ENCODE measurements around the gene SMG9.

SMG9 gene, protein sequence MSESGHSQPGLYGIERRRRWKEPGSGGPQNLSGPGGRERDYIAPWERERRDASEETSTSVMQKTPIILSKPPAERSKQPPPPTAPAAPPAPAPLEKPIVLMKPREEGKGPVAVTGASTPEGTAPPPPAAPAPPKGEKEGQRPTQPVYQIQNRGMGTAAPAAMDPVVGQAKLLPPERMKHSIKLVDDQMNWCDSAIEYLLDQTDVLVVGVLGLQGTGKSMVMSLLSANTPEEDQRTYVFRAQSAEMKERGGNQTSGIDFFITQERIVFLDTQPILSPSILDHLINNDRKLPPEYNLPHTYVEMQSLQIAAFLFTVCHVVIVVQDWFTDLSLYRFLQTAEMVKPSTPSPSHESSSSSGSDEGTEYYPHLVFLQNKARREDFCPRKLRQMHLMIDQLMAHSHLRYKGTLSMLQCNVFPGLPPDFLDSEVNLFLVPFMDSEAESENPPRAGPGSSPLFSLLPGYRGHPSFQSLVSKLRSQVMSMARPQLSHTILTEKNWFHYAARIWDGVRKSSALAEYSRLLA

DNA sequence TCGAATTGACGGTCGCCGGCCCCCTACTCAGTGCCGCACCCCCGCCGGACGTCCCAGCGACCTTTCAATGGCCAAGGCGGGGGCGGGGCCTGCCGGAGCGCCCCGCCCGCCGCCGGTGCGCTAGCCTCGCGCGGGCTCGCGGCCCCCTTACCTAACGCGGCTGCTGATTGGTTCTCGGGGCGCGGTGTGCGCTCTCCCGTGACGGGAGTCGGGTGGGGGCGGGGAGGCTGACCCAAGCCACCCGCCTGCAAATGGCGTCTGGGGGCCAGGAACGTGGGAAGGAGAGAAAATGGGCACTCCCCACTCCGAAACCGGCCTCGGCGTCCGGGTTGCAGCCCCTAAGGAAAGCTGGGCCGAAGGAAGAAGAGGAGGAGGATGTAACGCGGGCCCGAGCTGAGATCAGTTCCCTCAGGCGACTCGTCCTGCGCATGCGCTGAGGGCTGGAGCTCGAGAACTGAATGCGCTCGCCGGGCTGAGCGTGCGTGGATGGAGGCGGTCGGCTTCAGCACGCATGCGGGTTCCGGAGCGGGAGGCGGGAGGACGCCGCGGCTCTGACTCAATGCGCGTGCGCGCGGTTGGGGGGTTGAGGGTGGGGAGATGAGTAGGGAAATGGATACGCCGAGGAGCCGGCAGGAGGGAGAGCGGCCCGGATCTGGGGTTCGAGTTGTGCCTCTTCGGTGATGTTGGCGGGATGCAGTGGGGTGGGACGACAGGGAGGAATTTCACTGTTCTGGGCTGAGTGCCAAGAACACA lies at the start of gene SMG9:
SMG9 (minus strand) TSS at position 460 of the 753 bp plus-strand sequence. CDS start 4,221 bp downstream, outside the sequence.
- peak within 1 kb of the TSS; percentile 95 for H3K27ac ChIP-seq (ENCODE audit: low read depth, low read length)

DNA sequence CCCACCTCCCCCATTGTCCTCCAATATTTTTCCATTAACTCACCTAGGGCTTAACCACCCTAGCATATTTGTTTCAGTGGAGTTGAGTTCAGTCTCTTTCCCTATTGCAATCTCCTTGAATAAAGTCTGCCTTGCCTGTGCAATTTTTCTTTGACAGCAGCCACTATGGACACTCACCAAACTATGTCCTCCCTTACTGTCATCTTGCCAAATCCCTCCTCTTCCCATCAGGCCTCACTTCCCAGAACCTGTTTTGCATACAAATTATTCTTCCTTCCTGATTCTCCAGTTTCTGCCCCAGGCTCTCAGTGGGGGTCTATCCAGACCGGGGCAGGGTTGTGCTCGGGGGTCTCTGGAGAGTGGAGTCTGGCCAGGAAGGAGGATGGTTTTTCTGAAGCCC lies 49.7 kb upstream of the SMG9 start:
- Histone ChIP-seq H3K9me3 (ENCODE audit: insufficient read depth, low read length) (no peaks in the 10 kb centered on the region), H3K4me2 (ENCODE audit: low read depth, low read length, poor library complexity, severe bottlenecking) (no peak overlapping the region), H4K20me1 (ENCODE audit: low read depth, low read length) (no peaks in the 10 kb centered on the region), H3K9me2 (replicated peaks; ENCODE audit: insufficient read depth, low read length) (no peaks in the 10 kb centered on the region), H3K27me3 (ENCODE audit: low read length) (no peaks in the 10 kb centered on the region), H3K4me3 (ENCODE audit: insufficient read depth, low read length, poor library complexity, severe bottlenecking) (no peak overlapping the region), H3K36me3 (ENCODE audit: low read length) (no peaks in the 10 kb centered on the region), H3F3A (ENCODE audit: insufficient read depth) (no peaks in the 10 kb centered on the region), H2AFZ (ENCODE audit: low read depth, low read length, severe bottlenecking) (no peak overlapping the region), H3K9ac (ENCODE audit: low read length) (no peak overlapping the region), H3K79me2 (ENCODE audit: insufficient read depth, low read length) (no peaks in the 10 kb centered on the region), H3K27ac (ENCODE audit: low read depth, low read length) (no peak overlapping the region)
- TF ChIP-seq, protein P1, sequence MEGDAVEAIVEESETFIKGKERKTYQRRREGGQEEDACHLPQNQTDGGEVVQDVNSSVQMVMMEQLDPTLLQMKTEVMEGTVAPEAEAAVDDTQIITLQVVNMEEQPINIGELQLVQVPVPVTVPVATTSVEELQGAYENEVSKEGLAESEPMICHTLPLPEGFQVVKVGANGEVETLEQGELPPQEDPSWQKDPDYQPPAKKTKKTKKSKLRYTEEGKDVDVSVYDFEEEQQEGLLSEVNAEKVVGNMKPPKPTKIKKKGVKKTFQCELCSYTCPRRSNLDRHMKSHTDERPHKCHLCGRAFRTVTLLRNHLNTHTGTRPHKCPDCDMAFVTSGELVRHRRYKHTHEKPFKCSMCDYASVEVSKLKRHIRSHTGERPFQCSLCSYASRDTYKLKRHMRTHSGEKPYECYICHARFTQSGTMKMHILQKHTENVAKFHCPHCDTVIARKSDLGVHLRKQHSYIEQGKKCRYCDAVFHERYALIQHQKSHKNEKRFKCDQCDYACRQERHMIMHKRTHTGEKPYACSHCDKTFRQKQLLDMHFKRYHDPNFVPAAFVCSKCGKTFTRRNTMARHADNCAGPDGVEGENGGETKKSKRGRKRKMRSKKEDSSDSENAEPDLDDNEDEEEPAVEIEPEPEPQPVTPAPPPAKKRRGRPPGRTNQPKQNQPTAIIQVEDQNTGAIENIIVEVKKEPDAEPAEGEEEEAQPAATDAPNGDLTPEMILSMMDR (IDR thresholded peaks at IDR 0.05; ENCODE audit: insufficient read depth, low read length, poor library complexity, severe bottlenecking) = no peak
- TF ChIP-seq EZH2phosphoT487 (conservative IDR thresholded peaks at IDR 0.05; ENCODE audit: low read length) = no peak

More for the DNA sequence above, at the start of gene SMG9:
- TF ChIP-seq, protein P1 (IDR thresholded peaks at IDR 0.05; ENCODE audit: insufficient read depth, low read length, poor library complexity, severe bottlenecking) = no peak
- no peak for TF ChIP-seq EZH2phosphoT487 (conservative IDR thresholded peaks at IDR 0.05; ENCODE audit: low read length)
- H3K4me2 ChIP-seq (ENCODE audit: low read depth, low read length, poor library complexity, severe bottlenecking) = peak within 1 kb of the TSS; percentile 83
- H3K9me2 ChIP-seq (replicated peaks; ENCODE audit: insufficient read depth, low read length) = no peaks in the 10 kb centered on the region
- H3K27me3 ChIP-seq (ENCODE audit: low read length) = no peaks in the 10 kb centered on the region
- no peaks in the 10 kb centered on the region for H3K9me3 ChIP-seq (ENCODE audit: insufficient read depth, low read length)
- peak within 1 kb of the TSS; percentile 3 for H2AFZ ChIP-seq (ENCODE audit: low read depth, low read length, severe bottlenecking)
- peak within 1 kb of the TSS; percentile 94 for H3K9ac ChIP-seq (ENCODE audit: low read length)
- peak within 1 kb of the TSS; percentile 77 for H3K4me3 ChIP-seq (ENCODE audit: insufficient read depth, low read length, poor library complexity, severe bottlenecking)
- no peaks in the 10 kb centered on the region for H4K20me1 ChIP-seq (ENCODE audit: low read depth, low read length)
- peaks cover 52% of the 10 kb centered on the region for H3F3A ChIP-seq (ENCODE audit: insufficient read depth)
- H3K36me3 ChIP-seq (ENCODE audit: low read length) = no peaks in the 10 kb centered on the region
- peaks cover 24% of the 10 kb centered on the region for H3K79me2 ChIP-seq (ENCODE audit: insufficient read depth, low read length)

DNA sequence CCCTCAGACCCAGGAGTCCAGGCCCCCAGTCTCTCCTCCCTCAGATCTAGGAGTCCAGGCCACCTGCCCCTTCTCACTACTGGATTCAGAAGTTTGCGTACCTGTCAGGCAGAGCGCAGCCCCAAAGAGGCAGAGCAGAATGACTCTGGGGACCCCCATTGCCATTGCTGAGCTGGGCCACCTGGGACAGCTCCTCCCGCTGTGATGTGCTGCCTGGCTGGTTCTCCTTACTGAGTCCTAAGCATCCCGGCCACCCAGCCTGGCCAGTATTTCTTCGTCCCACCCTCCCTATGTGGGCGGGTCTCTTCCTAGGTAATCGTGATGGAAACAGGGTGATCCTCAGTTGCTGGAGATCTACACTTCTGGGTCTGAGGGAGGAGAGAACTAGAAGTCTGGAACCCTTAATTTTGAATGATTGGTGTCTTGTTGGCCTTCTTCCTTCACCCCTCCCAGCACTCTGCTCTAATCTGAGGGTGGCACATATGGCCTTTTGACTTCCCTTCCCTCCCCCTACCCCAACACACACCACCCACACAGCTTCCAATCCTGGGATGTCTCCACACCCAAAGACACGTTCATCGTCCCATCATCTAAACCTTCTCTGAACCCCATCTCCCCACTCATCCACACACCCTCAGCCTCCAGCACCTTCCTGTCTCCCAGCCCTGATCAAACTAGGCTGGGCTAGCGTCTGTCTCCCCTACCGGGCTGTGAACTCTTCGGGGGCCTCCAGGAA lies 47.6 kb upstream of the SMG9 start, which contains the start of gene LYPD5:
LYPD5 (minus strand) TSS at position 232 of the 736 bp plus-strand sequence; CDS start at position 165, 67 bp downstream.
- Histone ChIP-seq H3F3A (ENCODE audit: insufficient read depth) (no peaks in the 10 kb centered on the region), H3K4me3 (ENCODE audit: insufficient read depth, low read length, poor library complexity, severe bottlenecking) (no peak within 1 kb of the TSS), H3K36me3 (ENCODE audit: low read length) (no peaks in the 10 kb centered on the region), H3K27me3 (ENCODE audit: low read length) (no peaks in the 10 kb centered on the region), H3K27ac (ENCODE audit: low read depth, low read length) (no peak within 1 kb of the TSS), H3K9me3 (ENCODE audit: insufficient read depth, low read length) (no peaks in the 10 kb centered on the region), H2AFZ (ENCODE audit: low read depth, low read length, severe bottlenecking) (no peak within 1 kb of the TSS), H3K9me2 (replicated peaks; ENCODE audit: insufficient read depth, low read length) (no peaks in the 10 kb centered on the region), H4K20me1 (ENCODE audit: low read depth, low read length) (no peaks in the 10 kb centered on the region), H3K9ac (ENCODE audit: low read length) (no peak within 1 kb of the TSS), H3K4me2 (ENCODE audit: low read depth, low read length, poor library complexity, severe bottlenecking) (no peak within 1 kb of the TSS), H3K79me2 (ENCODE audit: insufficient read depth, low read length) (no peaks in the 10 kb centered on the region)
- no peak for TF ChIP-seq EZH2phosphoT487 (conservative IDR thresholded peaks at IDR 0.05; ENCODE audit: low read length)
- TF ChIP-seq, protein P1 (IDR thresholded peaks at IDR 0.05; ENCODE audit: insufficient read depth, low read length, poor library complexity, severe bottlenecking) = no peak
